Measurements from ENCODE around the gene GAB2. TPM values are rescaled to one million over a fixed set of nuclear protein-coding genes. Genes with fewer than 3 reads are reported as not detected.
A peak's percentile ranks its signal among the peaks of the same experiment; 100 is the strongest.

The GAB2 gene
- total and polyA plus RNA-seq, 8 donors = 18.8 to 59.6 (median 19.7) TPM

DNA sequence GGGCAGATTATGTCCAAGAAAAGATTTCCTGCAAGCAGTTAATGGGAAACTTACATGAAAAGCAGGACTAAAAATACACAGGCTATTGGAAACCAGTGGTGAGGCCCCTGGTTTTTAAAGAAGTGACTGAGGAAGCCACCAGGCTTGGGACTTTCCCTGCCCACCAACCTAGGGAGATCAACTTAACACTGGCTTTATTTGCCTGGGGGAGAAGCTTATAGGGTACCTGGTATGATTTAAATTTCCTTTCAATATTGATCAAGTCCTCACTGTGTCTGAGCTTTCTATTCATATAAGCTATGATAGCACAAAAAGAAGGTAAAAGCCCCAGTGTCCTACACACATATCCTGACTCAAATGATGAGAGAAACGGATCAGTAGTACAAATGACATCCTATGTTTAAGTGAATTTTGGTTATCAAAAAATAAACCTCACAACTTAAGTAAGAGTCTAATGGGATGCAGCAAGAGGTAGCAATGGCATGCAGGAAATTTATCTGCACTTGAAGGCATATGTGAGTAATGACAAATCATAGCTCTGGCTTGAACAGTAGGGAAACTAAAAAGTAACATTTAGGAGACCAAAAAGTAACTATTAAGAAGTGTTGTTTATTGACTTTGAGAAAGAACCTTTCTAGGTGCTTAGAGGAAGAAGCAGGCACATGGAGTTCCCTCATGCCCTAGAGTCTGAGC lies 85.3 kb downstream of the GAB2 start:
- ATAC-seq = peak; percentile 37
- H3K27ac ChIP-seq = peak overlapping the region in 1 of 2 donors; percentile 25

DNA sequence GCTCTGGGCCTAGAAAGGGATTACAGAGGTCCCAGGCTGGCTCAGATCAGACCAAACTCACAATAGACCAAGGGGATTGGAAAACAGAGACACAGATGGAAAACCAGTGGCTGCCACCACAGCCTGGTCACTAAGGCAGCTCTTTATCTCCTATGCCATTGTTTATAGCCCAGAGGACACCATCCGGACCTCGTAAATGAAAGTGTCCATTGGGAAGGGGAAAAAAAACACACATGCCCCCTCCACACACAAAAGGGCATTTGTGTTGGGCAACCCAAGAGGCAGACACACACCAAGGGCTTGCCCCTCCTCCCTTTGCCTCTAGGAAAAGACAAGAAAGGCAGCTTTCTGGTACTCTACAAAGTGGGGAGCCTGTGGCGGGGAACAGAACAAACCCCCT lies 85.9 kb downstream of the GAB2 start:
- Histone ChIP-seq H3K4me1 (peaks cover 4 to 23% of the 10 kb centered on the region in 2 donors), H3K36me3 (no peaks in the 10 kb centered on the region), H3K4me3 (no peak overlapping the region), H3K27me3 (no peaks in the 10 kb centered on the region), H3K27ac (peak overlapping the region in 1 of 2 donors; percentile 25), H3K9me3 (no peaks in the 10 kb centered on the region)
- no peak for ATAC-seq
- intact Hi-C loops (cut with DNase I) = no loop called here
- DNase-seq = no peak
- TF ChIP-seq, protein P1, sequence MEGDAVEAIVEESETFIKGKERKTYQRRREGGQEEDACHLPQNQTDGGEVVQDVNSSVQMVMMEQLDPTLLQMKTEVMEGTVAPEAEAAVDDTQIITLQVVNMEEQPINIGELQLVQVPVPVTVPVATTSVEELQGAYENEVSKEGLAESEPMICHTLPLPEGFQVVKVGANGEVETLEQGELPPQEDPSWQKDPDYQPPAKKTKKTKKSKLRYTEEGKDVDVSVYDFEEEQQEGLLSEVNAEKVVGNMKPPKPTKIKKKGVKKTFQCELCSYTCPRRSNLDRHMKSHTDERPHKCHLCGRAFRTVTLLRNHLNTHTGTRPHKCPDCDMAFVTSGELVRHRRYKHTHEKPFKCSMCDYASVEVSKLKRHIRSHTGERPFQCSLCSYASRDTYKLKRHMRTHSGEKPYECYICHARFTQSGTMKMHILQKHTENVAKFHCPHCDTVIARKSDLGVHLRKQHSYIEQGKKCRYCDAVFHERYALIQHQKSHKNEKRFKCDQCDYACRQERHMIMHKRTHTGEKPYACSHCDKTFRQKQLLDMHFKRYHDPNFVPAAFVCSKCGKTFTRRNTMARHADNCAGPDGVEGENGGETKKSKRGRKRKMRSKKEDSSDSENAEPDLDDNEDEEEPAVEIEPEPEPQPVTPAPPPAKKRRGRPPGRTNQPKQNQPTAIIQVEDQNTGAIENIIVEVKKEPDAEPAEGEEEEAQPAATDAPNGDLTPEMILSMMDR (IDR thresholded peaks at IDR 0.05) = no peak

More for the DNA sequence above, 85.3 kb downstream of the GAB2 start:
- no peak overlapping the region for H3K4me3 ChIP-seq
- intact Hi-C loops (cut with DNase I) = no loop called here
- no peaks in the 10 kb centered on the region for H3K36me3 ChIP-seq
- TF ChIP-seq, protein P1 (IDR thresholded peaks at IDR 0.05) = no peak
- H3K4me1 ChIP-seq = peaks cover 4 to 28% of the 10 kb centered on the region in 2 donors
- DNase-seq = no peak
- no peaks in the 10 kb centered on the region for H3K27me3 ChIP-seq
- H3K9me3 ChIP-seq = no peaks in the 10 kb centered on the region

DNA sequence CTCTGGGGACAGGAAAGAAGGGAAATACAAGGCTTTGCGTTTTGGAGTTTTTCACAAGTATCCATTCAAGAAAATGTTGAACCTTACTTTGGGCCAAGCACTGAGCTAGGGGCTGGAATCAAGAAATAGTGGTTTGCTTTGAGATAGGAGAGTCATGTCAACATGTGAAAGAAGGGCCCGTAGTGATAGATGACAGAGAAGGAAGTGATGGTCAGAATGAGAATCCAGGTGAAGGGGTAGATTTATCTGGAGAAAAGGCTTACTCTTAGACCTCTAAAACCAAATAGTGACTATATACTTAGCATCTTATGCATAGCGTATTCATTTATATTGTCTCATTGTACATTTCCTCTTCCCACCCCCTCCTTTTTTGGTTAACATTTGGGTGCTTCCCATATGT lies 87.3 kb downstream of the GAB2 start:
- peaks cover 4 to 30% of the 10 kb centered on the region in 2 donors for H3K4me1 ChIP-seq
- no peaks in the 10 kb centered on the region for H3K36me3 ChIP-seq
- intact Hi-C loops (cut with DNase I) = no loop called here
- no peaks in the 10 kb centered on the region for H3K27me3 ChIP-seq
- no peaks in the 10 kb centered on the region for H3K9me3 ChIP-seq
- DNase-seq (no peak), ATAC-seq (no peak)
- TF ChIP-seq, protein P1 (IDR thresholded peaks at IDR 0.05) = no peak
- H3K27ac ChIP-seq = no peak overlapping the region
- no peak overlapping the region for H3K4me3 ChIP-seq

DNA sequence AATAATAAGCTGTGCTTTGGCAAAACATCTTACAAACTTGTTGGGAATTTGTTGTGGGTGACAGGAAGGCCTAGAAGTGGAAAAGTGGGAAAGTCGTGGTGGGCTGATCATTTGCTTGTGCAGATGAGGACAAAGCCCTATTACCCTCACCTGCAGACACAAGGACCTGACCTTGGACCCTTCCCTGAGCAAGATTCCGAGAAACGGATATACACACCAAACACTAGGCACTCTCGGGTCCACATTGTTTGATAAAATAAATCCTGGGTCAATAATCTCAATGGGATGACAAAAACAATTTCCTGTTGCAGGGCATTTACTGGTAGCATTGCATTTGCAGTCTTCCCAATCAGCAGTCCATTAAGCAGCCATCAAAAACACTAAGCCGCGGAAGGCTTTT lies 89.7 kb downstream of the GAB2 start:
- ATAC-seq (no peak), DNase-seq (no peak)
- Histone ChIP-seq H3K4me1 (peaks cover 4 to 36% of the 10 kb centered on the region in 2 donors), H3K27me3 (no peaks in the 10 kb centered on the region), H3K9me3 (no peaks in the 10 kb centered on the region), H3K36me3 (no peaks in the 10 kb centered on the region), H3K27ac (no peak overlapping the region), H3K4me3 (no peak overlapping the region)
- TF ChIP-seq, protein P1 (IDR thresholded peaks at IDR 0.05) = no peak
- intact Hi-C loops (cut with DNase I) = no loop called here

DNA sequence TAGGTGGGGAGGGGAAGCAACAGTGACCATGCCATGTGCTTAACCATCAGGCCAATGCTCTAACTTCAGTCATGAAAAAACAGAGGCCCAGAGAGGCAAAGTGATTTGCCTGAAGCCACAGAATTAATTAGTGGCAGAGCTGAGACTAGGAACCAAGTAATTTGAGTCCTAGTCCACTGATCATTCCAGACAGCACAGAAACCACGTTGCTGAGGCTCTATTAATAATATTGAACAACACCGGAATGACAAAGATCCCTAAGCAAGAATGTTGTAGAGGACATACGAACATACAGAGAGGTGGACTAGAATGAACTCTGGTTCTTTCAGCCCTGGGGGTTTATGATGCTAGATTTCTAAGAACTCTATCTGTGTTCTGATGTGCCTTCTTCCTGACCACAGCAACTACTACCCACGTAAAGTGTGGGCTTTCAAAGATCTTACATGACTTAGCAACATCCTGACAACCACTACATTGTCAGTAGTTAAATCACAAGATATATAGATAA lies 92.3 kb downstream of the GAB2 start:
- no peak overlapping the region for H3K4me3 ChIP-seq
- H3K36me3 ChIP-seq = no peaks in the 10 kb centered on the region
- TF ChIP-seq, protein P1 (IDR thresholded peaks at IDR 0.05) = no peak
- H3K27me3 ChIP-seq = no peaks in the 10 kb centered on the region
- ATAC-seq (no peak), DNase-seq (no peak)
- peaks cover 0 to 27% of the 10 kb centered on the region in 2 donors for H3K4me1 ChIP-seq
- no peak overlapping the region for H3K27ac ChIP-seq
- no peaks in the 10 kb centered on the region for H3K9me3 ChIP-seq
- intact Hi-C loops (cut with DNase I) = no loop called here

Data from left lung (tissue), 10 donors.